ENCODE results near the gene LRRC45. TPM values are rescaled to one million over a fixed set of nuclear protein-coding genes. Genes with fewer than 3 reads are reported as not detected.

LRRC45 gene
- total RNA-seq, 2 experiments from 2014 or later, result 41.2 to 52.0 TPM

DNA sequence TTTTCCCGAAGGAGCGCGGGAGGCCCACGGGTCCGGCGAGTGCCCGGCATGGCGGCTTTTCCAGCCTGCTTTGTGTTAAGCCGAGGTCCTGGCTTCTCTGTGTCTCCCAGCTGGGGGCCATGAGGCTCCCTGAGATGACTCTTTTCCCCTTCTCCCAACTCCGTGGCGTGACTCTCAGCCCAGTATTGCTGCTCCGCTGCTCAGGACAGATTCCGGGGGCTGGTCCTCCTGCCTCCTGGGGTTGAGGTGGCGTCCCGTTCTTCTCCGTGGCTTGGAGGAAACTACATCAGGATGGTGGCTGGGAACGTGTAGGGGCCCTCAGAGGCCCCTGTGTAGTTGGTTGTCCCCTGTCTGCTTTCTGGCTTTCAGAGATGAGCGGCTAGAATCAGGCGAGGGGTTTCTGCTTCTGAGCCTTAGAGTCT, 29.5 kb downstream of the LRRC45 start:
- Histone ChIP-seq H3K79me2 (ENCODE audit: insufficient read depth, low read depth, low read length) (peaks cover 8% of the 10 kb centered on the region; the same call in 1 of the 2 replicates), H3K4me3 (ENCODE audit: low read depth, low read length, poor library complexity, severe bottlenecking) (peak overlapping the region; percentile 75), H3K4me2 (ENCODE audit: low read length) (peak overlapping the region; percentile 91), H4K20me1 (ENCODE audit: insufficient read depth, low read length) (no peaks in the 10 kb centered on the region), H3K4me1 (ENCODE audit: insufficient read depth, low read length, poor library complexity, severe bottlenecking) (peaks cover 21% of the 10 kb centered on the region), H3K9me2 (ENCODE audit: insufficient read depth, low read length) (no peaks in the 10 kb centered on the region), H3K36me3 (ENCODE audit: insufficient read depth, low read length) (peaks cover 45% of the 10 kb centered on the region), H2AFZ (ENCODE audit: low read length) (no peak overlapping the region), H3K27ac (ENCODE audit: low read depth, low read length, poor library complexity, severe bottlenecking) (no peak overlapping the region), H3K9me3 (ENCODE audit: low read length) (no peaks in the 10 kb centered on the region)
- no peak for DNase-seq (ENCODE audit: low spot score)
- BruUV-seq (replicated peaks), result no TSS peak
- ChIA-PET POLR2A (no interaction called here), CTCF (ENCODE audit: unreplicated experiment) (no interaction called here)
- intact Hi-C loops (cut with micrococcal nuclease; ENCODE audit: unreplicated experiment), result no loop called here
- TF ChIP-seq, protein P1, sequence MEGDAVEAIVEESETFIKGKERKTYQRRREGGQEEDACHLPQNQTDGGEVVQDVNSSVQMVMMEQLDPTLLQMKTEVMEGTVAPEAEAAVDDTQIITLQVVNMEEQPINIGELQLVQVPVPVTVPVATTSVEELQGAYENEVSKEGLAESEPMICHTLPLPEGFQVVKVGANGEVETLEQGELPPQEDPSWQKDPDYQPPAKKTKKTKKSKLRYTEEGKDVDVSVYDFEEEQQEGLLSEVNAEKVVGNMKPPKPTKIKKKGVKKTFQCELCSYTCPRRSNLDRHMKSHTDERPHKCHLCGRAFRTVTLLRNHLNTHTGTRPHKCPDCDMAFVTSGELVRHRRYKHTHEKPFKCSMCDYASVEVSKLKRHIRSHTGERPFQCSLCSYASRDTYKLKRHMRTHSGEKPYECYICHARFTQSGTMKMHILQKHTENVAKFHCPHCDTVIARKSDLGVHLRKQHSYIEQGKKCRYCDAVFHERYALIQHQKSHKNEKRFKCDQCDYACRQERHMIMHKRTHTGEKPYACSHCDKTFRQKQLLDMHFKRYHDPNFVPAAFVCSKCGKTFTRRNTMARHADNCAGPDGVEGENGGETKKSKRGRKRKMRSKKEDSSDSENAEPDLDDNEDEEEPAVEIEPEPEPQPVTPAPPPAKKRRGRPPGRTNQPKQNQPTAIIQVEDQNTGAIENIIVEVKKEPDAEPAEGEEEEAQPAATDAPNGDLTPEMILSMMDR (conservative IDR thresholded peaks at IDR 0.05; ENCODE audit: low read length), result no peak
- no peak for TF ChIP-seq EZH2phosphoT487 (IDR thresholded peaks at IDR 0.05; ENCODE audit: borderline replicate concordance, low read depth, low read length)

DNA sequence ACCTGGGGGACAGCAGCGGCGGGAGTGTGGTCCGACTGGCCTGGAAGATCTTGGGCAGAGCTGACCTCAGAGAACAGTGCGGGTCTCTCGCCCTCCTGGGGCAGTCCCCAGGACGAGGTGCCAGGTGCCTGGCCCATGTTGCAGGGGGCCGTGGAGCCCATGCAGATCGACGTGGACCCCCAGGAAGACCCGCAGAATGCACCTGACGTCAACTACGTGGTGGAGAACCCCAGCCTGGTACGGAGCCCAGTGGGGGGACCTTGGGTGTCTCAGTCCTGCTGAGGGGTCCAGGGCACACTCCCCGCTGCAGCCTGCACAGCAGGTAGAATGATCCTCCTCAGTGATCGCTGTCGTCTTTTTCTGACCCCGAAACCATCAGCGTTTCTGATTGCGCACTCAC, 30.0 kb downstream of the LRRC45 start:
- CTCF ChIA-PET (ENCODE audit: unreplicated experiment), result no interaction called here

DNA sequence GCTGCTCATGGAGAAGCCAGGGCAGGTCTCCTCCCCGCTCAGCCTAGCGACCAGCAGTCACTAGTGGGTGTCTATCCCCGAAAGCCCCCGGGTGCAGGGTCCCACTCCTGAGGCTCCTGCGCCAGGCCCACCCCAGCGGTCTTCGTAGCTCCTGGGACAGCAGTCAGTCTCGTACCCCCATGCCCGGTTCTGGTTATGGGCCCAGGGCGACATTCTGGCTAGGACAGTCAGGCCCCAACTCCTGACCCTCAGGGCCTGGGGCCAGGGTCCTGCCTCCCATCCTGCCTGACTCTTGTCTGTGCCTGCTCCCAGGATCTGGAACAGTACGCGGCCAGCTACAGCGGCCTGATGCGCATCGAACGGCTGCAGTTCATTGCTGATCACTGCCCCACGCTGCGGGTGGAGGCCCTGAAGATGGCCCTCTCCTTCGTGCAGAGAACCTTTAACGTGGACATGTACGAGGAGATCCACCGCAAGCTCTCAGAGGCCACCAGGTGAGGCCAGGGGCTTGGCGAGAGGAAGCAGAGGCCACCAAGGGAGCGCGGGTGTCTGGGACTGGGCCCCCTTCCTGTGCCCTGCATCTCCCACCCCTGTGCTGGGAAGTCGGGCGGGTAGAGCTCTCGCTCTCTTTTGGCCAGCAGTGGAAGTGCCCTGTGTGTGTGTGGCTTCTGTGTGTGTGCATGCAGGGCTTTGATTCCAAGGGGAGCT, 30.6 kb downstream of the LRRC45 start:
- BruUV-seq (replicated peaks), result no TSS peak
- no peak for DNase-seq (ENCODE audit: low spot score)
- ChIA-PET CTCF (ENCODE audit: unreplicated experiment) (no interaction called here), POLR2A (interaction anchor here (0.9 kb wide), 1 partner anchor 16 kb away, joined by 4 read pairs; the partner anchor contains the start of gene DCXR)
- TF ChIP-seq, protein P1 (conservative IDR thresholded peaks at IDR 0.05; ENCODE audit: low read length), result no peak
- no peak for TF ChIP-seq EZH2phosphoT487 (IDR thresholded peaks at IDR 0.05; ENCODE audit: borderline replicate concordance, low read depth, low read length)
- no peak overlapping the region for H3K27ac ChIP-seq (ENCODE audit: low read depth, low read length, poor library complexity, severe bottlenecking)
- H3K4me1 ChIP-seq (ENCODE audit: insufficient read depth, low read length, poor library complexity, severe bottlenecking), result peaks cover 21% of the 10 kb centered on the region
- H3K4me3 ChIP-seq (ENCODE audit: low read depth, low read length, poor library complexity, severe bottlenecking), result no peak overlapping the region
- H2AFZ ChIP-seq (ENCODE audit: low read length), result no peak overlapping the region
- intact Hi-C loops (cut with micrococcal nuclease; ENCODE audit: unreplicated experiment), result no loop called here
- peaks cover 8% of the 10 kb centered on the region; the same call in 1 of the 2 replicates for H3K79me2 ChIP-seq (ENCODE audit: insufficient read depth, low read depth, low read length)
- no peaks in the 10 kb centered on the region for H4K20me1 ChIP-seq (ENCODE audit: insufficient read depth, low read length)
- H3K36me3 ChIP-seq (ENCODE audit: insufficient read depth, low read length), result peaks cover 55% of the 10 kb centered on the region
- no peaks in the 10 kb centered on the region for H3K9me2 ChIP-seq (ENCODE audit: insufficient read depth, low read length)
- no peaks in the 10 kb centered on the region for H3K9me3 ChIP-seq (ENCODE audit: low read length)
- peak overlapping the region; percentile 91; the same call in 1 of the 2 replicates for H3K4me2 ChIP-seq (ENCODE audit: low read length)

More for the DNA sequence above, 30.0 kb downstream of the LRRC45 start:
- Histone ChIP-seq H4K20me1 (ENCODE audit: insufficient read depth, low read length) (no peaks in the 10 kb centered on the region), H3K4me1 (ENCODE audit: insufficient read depth, low read length, poor library complexity, severe bottlenecking) (peaks cover 21% of the 10 kb centered on the region), H3K4me2 (ENCODE audit: low read length) (peak overlapping the region; percentile 91), H3K27ac (ENCODE audit: low read depth, low read length, poor library complexity, severe bottlenecking) (no peak overlapping the region), H3K79me2 (ENCODE audit: insufficient read depth, low read depth, low read length) (peaks cover 8% of the 10 kb centered on the region; the same call in 1 of the 2 replicates), H2AFZ (ENCODE audit: low read length) (no peak overlapping the region), H3K36me3 (ENCODE audit: insufficient read depth, low read length) (peaks cover 49% of the 10 kb centered on the region), H3K9me3 (ENCODE audit: low read length) (no peaks in the 10 kb centered on the region), H3K9me2 (ENCODE audit: insufficient read depth, low read length) (no peaks in the 10 kb centered on the region), H3K4me3 (ENCODE audit: low read depth, low read length, poor library complexity, severe bottlenecking) (peak overlapping the region; percentile 75)
- no peak for DNase-seq (ENCODE audit: low spot score)
- BruUV-seq (replicated peaks), result no TSS peak
- TF ChIP-seq EZH2phosphoT487 (IDR thresholded peaks at IDR 0.05; ENCODE audit: borderline replicate concordance, low read depth, low read length), result no peak
- POLR2A ChIA-PET, result no interaction called here
- intact Hi-C loops (cut with micrococcal nuclease; ENCODE audit: unreplicated experiment), result no loop called here
